ENCODE data around the gene XPOT.

GRCh38 chr12:64407342-64408223 is 3.4 kb downstream of the XPOT start:
- TF ChIP-seq POLR2A (IDR thresholded peaks at IDR 0.05) (no peak), CTCF (IDR thresholded peaks at IDR 0.05) (no peak)

Measured in body of pancreas (tissue), 4 donors.